ENCODE data around the gene TPT1.

- TF ChIP-seq EP300 (IDR thresholded peaks at IDR 0.05) (no peak), NPAS2 (CRISPR knock-in tag; IDR thresholded peaks at IDR 0.05; ENCODE audit: borderline replicate concordance) (no peak)
Observed at GRCh38 chr13:45336025-45336800, 4.8 kb downstream of the TPT1 start.

Measured in A549 (cell line).